Esophagus (tissue), 2 donors: Measurements from ENCODE around the gene ABCC8. TPM values are rescaled to one million over a fixed set of nuclear protein-coding genes. Genes with fewer than 3 reads are reported as not detected.

Experiments
- H3K27ac ChIP-seq, 2 donors: one replicate each; pipeline ENCODE4 v1.5.1; 2013; ENCODE audit warnings: low read depth in 2 of 2, mild to moderate bottlenecking in 2 of 2, inconsistent platforms in 1 of 2, low read length in 1 of 2, moderate library complexity in 1 of 2
- H3K27me3 ChIP-seq, 2 donors: one replicate each; pipeline ENCODE4 v1.6.1; 2013; ENCODE audit warnings: low read length in 2 of 2, control low read depth in 1 of 2, mild to moderate bottlenecking in 1 of 2; ENCODE audit not compliant: insufficient read depth in 2 of 2, control insufficient read depth in 1 of 2
- H3K36me3 ChIP-seq, 2 donors: one replicate each; pipeline ENCODE4 v1.6.1; 2013; ENCODE audit warnings: low read length in 1 of 2; ENCODE audit not compliant: control insufficient read depth in 2 of 2, insufficient read depth in 2 of 2
- H3K4me1 ChIP-seq, 2 donors: one replicate each; pipeline ENCODE4 v1.6.1; 2013; ENCODE audit warnings: low read length in 1 of 2; ENCODE audit not compliant: control insufficient read depth in 2 of 2, insufficient read depth in 2 of 2
- H3K4me3 ChIP-seq, 2 donors: one replicate each; pipeline ENCODE4 v1.5.1; 2013; ENCODE audit warnings: low read length in 2 of 2, mild to moderate bottlenecking in 2 of 2, low read depth in 1 of 2, moderate library complexity in 1 of 2
- H3K9me3 ChIP-seq, 2 donors: one replicate each; pipeline ENCODE4 v1.6.1; 2013; ENCODE audit warnings: mild to moderate bottlenecking in 2 of 2, low read depth in 1 of 2, low read length in 1 of 2, moderate library complexity in 1 of 2; ENCODE audit not compliant: control insufficient read depth in 2 of 2, insufficient read depth in 1 of 2
- WGBS, 2 donors: extraction: QIAGEN DNeasy Blood & Tissue Kit; methylation state at CpG; one replicate each; pipeline ENCODE4 v1.1.7; 2013; 5-methylcytosine and 5-hydroxymethylcytosine counted together
- polyA plus RNA-seq, 2 donors: library from polyadenylated mRNA; stranded (reverse); fragments of 200-250 nt; gene quantifications; one replicate each; pipeline ENCODE4 v1.2.3, GENCODE V29; 2013
- donor health status: healthy with polysubstance abuse.
- donor health status: Bipolar disorder and iron deficiency.

ABCC8 gene
- polyA plus RNA-seq, 2 donors = 0.10 to 0.29 TPM

DNA sequence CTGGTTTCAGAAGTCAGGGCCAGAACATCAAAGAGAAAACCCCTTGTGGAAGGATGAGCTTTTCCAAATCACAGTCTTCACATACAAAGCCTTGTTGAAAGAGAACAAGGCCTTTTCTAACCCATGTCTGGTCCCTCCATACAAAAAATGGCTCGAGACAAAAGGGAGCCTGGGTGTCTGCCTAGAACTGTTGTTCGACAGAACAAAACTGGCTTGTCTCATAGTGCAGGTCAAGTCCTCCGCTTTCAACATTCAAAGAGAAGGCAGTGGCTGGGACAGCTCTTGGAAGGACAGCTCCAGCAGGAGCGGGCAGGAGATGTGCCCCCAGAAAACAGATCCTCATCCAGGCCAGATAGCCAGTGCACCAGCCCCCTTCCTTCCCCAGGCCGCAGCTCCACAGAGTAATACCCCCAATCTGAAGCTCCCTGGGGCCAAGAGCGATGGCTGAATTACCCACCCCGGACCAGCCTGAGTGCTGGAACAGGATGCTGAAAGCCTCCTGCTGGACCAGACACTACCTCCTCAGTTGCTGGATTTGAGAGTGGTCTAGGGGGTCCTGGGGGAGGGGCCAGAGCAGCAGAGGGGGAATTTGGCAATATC, 40.0 kb upstream of the ABCC8 start:
- no peaks in the 10 kb centered on the region for H3K9me3 ChIP-seq
- H3K27ac ChIP-seq = no peak overlapping the region
- WGBS, 2 donors = 87 to 93% methylated on average over 7 of the region's 7 CpGs
- no peaks in the 10 kb centered on the region for H3K36me3 ChIP-seq
- no peaks in the 10 kb centered on the region for H3K4me1 ChIP-seq
- no peak overlapping the region for H3K4me3 ChIP-seq
- H3K27me3 ChIP-seq = no peaks in the 10 kb centered on the region

DNA sequence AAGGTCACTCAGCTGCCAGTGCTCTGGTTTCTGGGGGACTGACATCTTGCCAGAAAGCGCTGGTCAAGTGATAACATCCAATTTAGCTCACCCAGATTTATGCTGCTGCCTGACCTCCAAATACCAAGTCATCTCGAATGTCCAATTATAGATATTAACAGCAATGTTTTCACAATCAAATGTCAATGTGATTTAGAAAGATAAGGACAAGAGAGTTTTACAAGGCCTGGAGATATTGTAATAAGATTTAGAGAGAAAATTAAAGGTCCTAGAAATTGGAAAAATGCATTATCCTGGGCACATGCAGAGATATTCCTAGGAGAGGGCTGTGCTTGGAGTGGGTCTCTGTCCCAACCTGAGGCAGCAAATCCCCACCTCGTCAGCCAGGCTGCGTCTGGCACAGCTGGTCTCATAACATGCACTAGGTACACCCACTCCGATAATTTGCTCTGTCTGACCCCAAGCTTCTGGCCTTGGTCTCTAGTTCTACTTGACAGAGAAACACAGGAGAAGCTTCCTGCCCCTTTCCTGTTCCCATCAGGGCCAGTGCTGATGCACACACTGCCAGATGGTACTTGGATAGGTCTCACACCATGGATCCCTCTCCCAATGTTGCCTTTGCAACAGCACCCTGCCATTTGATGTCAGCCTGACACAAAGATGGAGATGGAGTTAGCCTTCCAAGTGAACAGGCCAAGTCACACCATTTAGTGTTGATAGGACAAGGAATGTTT, 39.0 kb upstream of the ABCC8 start:
- 68 to 72% methylated on average over 5 of the region's 5 CpGs for WGBS, 2 donors
- Histone ChIP-seq H3K27ac (no peak overlapping the region), H3K4me3 (no peak overlapping the region), H3K4me1 (no peaks in the 10 kb centered on the region), H3K27me3 (no peaks in the 10 kb centered on the region), H3K36me3 (no peaks in the 10 kb centered on the region), H3K9me3 (no peaks in the 10 kb centered on the region)

DNA sequence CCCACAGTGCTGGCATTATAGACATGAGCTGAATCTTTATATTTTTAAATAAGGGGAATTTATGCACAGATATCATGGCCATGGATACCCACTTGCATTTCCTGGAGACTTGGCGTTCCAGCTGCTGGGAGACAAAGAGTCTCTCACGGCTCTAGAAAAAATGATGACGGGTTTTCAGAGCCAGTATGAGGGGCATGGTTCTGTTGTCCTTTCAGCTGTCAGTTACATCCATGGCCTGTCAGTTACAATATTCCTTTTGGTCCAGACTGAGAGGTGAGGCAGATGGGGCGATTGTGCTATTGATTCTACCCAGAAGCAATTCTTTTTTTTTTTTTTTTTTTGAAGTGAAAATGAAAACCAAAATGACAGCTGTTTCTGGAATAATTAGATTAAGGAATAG, 37.8 kb upstream of the ABCC8 start:
- H3K4me1 ChIP-seq = no peaks in the 10 kb centered on the region
- no peak overlapping the region for H3K4me3 ChIP-seq
- no peaks in the 10 kb centered on the region for H3K36me3 ChIP-seq
- no peak overlapping the region for H3K27ac ChIP-seq
- H3K9me3 ChIP-seq = no peaks in the 10 kb centered on the region
- no peaks in the 10 kb centered on the region for H3K27me3 ChIP-seq
- WGBS, 2 donors = 78 to 79% methylated on average over 4 of the region's 4 CpGs

DNA sequence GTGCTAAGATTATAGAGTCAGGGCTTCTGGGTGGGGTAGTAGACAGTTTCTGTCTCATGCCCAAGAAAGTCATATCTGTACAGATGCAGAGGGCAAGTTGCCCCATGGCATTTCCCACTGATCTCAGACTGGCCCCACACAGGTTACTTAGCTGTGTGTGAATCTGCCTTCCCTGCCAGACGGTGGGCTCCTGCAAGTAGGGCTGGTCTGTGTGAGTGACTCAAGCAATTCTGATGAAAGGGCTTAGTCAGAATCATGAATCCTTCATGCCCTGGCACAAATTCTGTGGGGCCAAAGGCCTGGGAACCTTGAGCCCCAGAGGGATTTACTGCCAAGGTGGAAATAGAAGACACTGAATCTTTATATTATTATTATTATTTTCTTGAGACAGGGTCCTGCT, 37.2 kb upstream of the ABCC8 start:
- H3K4me1 ChIP-seq = no peaks in the 10 kb centered on the region
- no peak overlapping the region for H3K4me3 ChIP-seq
- no peaks in the 10 kb centered on the region for H3K36me3 ChIP-seq
- H3K27ac ChIP-seq = no peak overlapping the region
- H3K27me3 ChIP-seq = no peaks in the 10 kb centered on the region
- H3K9me3 ChIP-seq = no peaks in the 10 kb centered on the region
- WGBS, 2 donors = 42 to 46% methylated on average over 1 of the region's 1 CpG

DNA sequence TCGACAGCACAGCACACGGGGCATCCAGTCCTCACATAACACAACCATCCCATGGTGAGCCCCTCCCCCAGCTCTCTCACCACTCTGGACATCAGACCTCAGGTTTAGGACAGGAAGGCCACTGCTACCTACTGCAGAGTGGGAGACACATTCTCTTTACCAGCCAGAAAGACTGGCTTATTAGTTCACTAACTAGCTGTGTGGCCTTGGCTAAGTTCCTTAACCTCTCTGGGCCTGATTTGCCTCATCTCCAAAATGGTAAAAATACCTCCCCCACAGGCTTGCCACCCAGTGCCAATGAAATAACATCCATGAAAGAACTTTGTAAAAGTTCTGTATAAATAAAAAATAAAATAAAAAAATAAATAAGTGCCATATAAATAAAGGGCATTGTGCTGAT, 35.5 kb upstream of the ABCC8 start:
- Histone ChIP-seq H3K9me3 (no peaks in the 10 kb centered on the region), H3K4me3 (no peak overlapping the region), H3K27ac (no peak overlapping the region), H3K27me3 (no peaks in the 10 kb centered on the region), H3K4me1 (no peaks in the 10 kb centered on the region), H3K36me3 (no peaks in the 10 kb centered on the region)
- WGBS, 2 donors = 38 to 39% methylated on average over 2 of the region's 2 CpGs

DNA sequence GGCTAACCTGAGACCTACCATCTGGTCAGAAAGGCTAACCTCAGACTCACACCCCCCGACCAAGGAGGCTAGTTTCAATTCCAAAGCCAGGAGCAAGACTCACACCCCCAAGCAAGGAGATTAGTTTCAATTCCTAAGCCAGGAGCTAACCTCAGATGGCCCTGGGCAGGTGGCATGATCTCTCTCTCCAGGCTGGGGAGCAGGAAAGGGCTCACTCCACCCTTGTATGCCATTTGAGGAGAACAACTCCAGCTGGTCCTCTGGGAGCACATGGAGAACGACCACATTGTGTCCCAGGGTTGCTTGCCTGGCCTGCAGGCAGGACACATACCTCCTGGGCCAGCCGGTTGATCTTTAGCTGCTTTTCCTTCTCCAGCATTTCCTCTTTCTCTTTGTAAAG, 34.9 kb upstream of the ABCC8 start:
- H3K36me3 ChIP-seq = no peaks in the 10 kb centered on the region
- H3K4me1 ChIP-seq = no peaks in the 10 kb centered on the region
- no peaks in the 10 kb centered on the region for H3K27me3 ChIP-seq
- whole genome bisulfite sequencing, 2 donors = 47 to 63% methylated on average over 3 of the region's 3 CpGs
- no peak overlapping the region for H3K4me3 ChIP-seq
- H3K27ac ChIP-seq = no peak overlapping the region
- no peaks in the 10 kb centered on the region for H3K9me3 ChIP-seq

DNA sequence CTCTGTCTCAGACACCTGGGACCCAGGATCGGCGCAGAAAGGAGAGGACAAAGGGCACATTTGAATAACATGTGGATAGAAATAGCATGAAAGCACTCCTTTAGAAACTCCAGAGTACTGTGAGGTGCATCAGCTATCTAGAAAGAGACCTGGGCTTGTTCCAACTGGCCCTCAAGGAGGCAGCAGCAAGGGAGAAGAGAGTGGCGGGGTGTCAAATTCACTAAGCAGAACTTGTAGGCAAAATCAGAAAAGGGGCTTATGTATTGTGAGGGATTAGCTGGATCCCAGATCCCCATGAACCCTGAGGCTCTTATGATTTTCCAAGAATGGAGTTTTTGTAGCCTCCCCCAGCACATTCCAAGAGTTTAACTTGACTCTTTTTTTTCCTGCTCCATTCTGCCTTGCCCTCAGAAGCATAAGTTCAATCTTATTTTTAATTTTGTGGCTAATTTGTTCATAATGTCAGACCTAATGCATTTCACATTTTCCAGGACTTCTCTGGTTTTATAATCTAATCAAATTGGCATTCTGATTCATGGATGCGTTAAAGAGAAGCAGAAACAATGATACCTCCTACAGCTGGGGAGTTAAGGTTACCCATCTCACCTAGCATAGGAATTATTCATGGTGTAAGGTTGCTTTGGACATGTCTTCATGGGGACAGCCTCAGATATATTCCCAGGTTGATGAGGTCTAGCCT, 34.0 kb upstream of the ABCC8 start:
- WGBS, 2 donors = 54 to 61% methylated on average over 4 of the region's 4 CpGs
- no peaks in the 10 kb centered on the region for H3K36me3 ChIP-seq

DNA sequence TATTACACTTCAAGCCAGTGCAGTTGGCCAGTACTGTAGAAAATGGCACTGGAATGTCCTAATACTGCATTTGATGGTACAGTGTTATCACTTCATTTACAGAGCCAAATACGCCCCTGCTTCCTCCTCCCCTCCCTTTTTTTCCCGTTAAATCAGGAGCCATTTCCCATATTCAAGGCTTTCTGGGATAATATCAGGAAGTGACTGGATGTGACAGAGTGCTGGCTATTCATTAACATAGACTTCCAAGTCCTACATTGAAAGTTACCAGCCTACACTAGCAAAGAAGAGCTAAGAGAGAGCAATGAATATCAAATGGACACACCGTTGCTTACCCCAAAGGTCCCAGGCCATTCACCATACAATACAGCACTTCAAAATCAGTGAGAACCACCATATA, 32.1 kb upstream of the ABCC8 start:
- no peaks in the 10 kb centered on the region for H3K4me1 ChIP-seq
- H3K36me3 ChIP-seq = no peaks in the 10 kb centered on the region
- no peak overlapping the region for H3K4me3 ChIP-seq
- 46 to 55% methylated on average over 3 of the region's 3 CpGs for WGBS, 2 donors
- H3K27me3 ChIP-seq = no peaks in the 10 kb centered on the region
- no peak overlapping the region for H3K27ac ChIP-seq
- no peaks in the 10 kb centered on the region for H3K9me3 ChIP-seq

More for the DNA sequence above, 34.0 kb upstream of the ABCC8 start:
- H3K4me3 ChIP-seq = no peak overlapping the region
- no peaks in the 10 kb centered on the region for H3K27me3 ChIP-seq
- H3K9me3 ChIP-seq = no peaks in the 10 kb centered on the region
- H3K4me1 ChIP-seq = no peaks in the 10 kb centered on the region
- no peak overlapping the region for H3K27ac ChIP-seq

DNA sequence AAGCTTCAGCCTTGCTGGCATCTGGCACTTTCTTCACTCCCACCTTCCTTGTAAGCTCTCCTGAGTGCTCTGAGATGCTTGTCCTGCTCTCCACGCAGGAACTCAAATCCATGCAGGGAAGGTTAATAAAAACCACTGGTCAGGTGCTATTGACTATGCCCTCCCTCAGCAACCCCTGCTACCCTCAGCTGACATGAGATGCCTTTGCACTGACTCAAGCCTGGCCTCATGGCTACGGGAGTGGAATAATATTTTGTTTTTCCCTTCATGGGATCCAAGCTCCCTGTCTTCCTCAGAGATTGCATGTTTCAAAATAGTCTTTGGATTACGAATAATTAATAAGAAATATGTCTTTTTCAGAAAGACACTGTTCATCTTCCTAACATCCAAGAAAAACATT, 31.7 kb upstream of the ABCC8 start:
- WGBS, 2 donors = 49 to 63% methylated on average over 3 of the region's 3 CpGs
- Histone ChIP-seq H3K4me1 (no peaks in the 10 kb centered on the region), H3K27me3 (no peaks in the 10 kb centered on the region), H3K9me3 (no peaks in the 10 kb centered on the region), H3K36me3 (no peaks in the 10 kb centered on the region), H3K27ac (no peak overlapping the region), H3K4me3 (no peak overlapping the region)
